ENCODE measurements around the gene GGACT. TPM values are rescaled to one million over a fixed set of nuclear protein-coding genes. Genes with fewer than 3 reads are reported as not detected.

The GGACT gene
- total RNA-seq, 3 donors from 2014 or later (not counting 1 experiment from before 2014, with no cell fraction given), result 8.8 to 16.4 (median 15.1) TPM

- no peak overlapping the region for H3K4me3 ChIP-seq (ENCODE audit: low read length)
- DNase-seq, result no peak
- Mint-ChIP-seq H3K27me3 (ENCODE audit: low read depth in 2 of 2) (no peaks in the 10 kb centered on the region), H3K4me1 (peaks cover 32 to 49% of the 10 kb centered on the region in 2 donors), H3K27ac (no peak overlapping the region), H3K36me3 (no peaks in the 10 kb centered on the region), H3K4me3 (no peak overlapping the region), H3K9me3 (no peaks in the 10 kb centered on the region)
- H3K9me3 ChIP-seq (ENCODE audit: control insufficient read depth, insufficient read depth, low read length), result no peaks in the 10 kb centered on the region
- no peaks in the 10 kb centered on the region for H3K36me3 ChIP-seq (ENCODE audit: control insufficient read depth, insufficient read depth, low read length)
- H3K27ac ChIP-seq (ENCODE audit: low read length), result no peak overlapping the region
- no peak for ATAC-seq
- 94% methylated on average over 8 of the region's 8 CpGs for WGBS (ENCODE audit: insufficient coverage)
- no peaks in the 10 kb centered on the region for H3K27me3 ChIP-seq (ENCODE audit: control insufficient read depth, insufficient read depth, low read length)
- peaks cover 17% of the 10 kb centered on the region for H3K4me1 ChIP-seq (ENCODE audit: control insufficient read depth, insufficient read depth, low read length)
- intact Hi-C loops (cut with micrococcal nuclease), result no loop called here
- no peak for TF ChIP-seq CTCF (IDR thresholded peaks at IDR 0.05)
Measured at GRCh38 chr13:100508996-100509395, 79.6 kb downstream of the GGACT start.

- no peaks in the 10 kb centered on the region for H3K9me3 Mint-ChIP-seq
- H3K27me3 Mint-ChIP-seq (ENCODE audit: low read depth in 2 of 2), result no peaks in the 10 kb centered on the region
- Histone ChIP-seq H3K9me3 (ENCODE audit: control insufficient read depth, insufficient read depth, low read length) (no peaks in the 10 kb centered on the region), H3K36me3 (ENCODE audit: control insufficient read depth, insufficient read depth, low read length) (no peaks in the 10 kb centered on the region), H3K27ac (ENCODE audit: low read length) (no peak overlapping the region), H3K4me1 (ENCODE audit: control insufficient read depth, insufficient read depth, low read length) (peaks cover 17% of the 10 kb centered on the region), H3K27me3 (ENCODE audit: control insufficient read depth, insufficient read depth, low read length) (no peaks in the 10 kb centered on the region), H3K4me3 (ENCODE audit: low read length) (no peak overlapping the region)
- WGBS (ENCODE audit: insufficient coverage), result 97% methylated on average over 4 of the region's 6 CpGs
- DNase-seq (no peak), ATAC-seq (no peak)
- peak overlapping the region in 1 of 2 donors; percentile 85 for H3K27ac Mint-ChIP-seq
- intact Hi-C loops (cut with micrococcal nuclease), result no loop called here
- no peaks in the 10 kb centered on the region for H3K36me3 Mint-ChIP-seq
- peaks cover 32 to 49% of the 10 kb centered on the region in 2 donors for H3K4me1 Mint-ChIP-seq
- TF ChIP-seq CTCF (IDR thresholded peaks at IDR 0.05), result no peak
- no peak overlapping the region for H3K4me3 Mint-ChIP-seq
Measured at GRCh38 chr13:100508455-100508854, 80.1 kb downstream of the GGACT start.

DNA sequence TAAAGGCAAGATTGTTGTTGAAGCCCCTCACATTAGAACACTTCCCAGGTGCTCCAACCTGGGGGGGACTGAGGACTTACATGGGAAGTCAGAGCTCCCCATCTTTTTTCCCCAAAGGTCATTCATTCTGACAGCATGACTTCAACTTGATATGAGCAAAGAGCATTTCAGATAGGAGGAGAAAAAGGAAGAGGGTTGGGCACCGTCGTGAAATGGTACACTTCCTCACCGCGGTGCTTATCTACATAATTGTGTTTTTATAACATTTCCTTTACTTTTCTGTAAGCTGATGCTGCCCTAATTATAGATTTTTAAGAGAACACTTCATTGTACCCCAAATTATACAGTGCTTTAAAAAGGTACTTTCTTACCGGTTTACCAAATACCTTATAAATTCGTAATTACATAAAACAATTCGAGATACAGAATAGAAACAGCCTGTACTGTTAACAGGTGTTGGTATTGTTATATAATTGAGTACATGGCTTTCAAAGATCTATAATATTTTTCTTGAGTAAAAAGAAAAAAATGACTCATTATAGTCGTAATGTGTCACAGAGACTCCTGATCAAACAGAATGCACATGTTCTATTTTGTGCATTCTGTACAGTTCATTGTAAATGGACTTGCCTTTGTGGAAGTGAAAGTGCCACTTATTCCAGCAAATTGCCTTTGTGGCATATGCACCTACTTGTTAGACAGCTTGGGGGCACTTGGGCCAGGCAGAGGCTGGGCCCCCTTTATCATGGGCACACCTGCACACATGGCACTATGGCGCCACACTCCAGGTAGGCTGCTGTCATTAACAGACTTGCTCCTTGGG, 81.8 kb downstream of the GGACT start:
- Mint-ChIP-seq H3K9me3 (no peaks in the 10 kb centered on the region), H3K27me3 (ENCODE audit: low read depth in 2 of 2) (no peaks in the 10 kb centered on the region), H3K27ac (peak overlapping the region; percentile 74 to 85), H3K36me3 (no peaks in the 10 kb centered on the region), H3K4me3 (peak overlapping the region; percentile 67), H3K4me1 (peaks cover 25 to 43% of the 10 kb centered on the region in 2 donors)
- Histone ChIP-seq H3K9me3 (ENCODE audit: control insufficient read depth, insufficient read depth, low read length) (no peaks in the 10 kb centered on the region), H3K36me3 (ENCODE audit: control insufficient read depth, insufficient read depth, low read length) (no peaks in the 10 kb centered on the region), H3K27me3 (ENCODE audit: control insufficient read depth, insufficient read depth, low read length) (no peaks in the 10 kb centered on the region), H3K4me1 (ENCODE audit: control insufficient read depth, insufficient read depth, low read length) (peaks cover 17% of the 10 kb centered on the region), H3K4me3 (ENCODE audit: low read length) (no peak overlapping the region), H3K27ac (ENCODE audit: low read length) (peak overlapping the region; percentile 53)
- ATAC-seq, result peak in 1 of 3 donors; percentile 53
- peak in 1 of 2 donors; percentile 34 for DNase-seq
- intact Hi-C loops (cut with micrococcal nuclease), result no loop called here
- no peak for TF ChIP-seq CTCF (IDR thresholded peaks at IDR 0.05)
- WGBS (ENCODE audit: insufficient coverage), result 36% methylated on average over 3 of the region's 9 CpGs

Data from natural killer cell (primary cell).